EH (cell line): Measurements from ENCODE around the gene MAD1L1.
A peak's percentile ranks its signal among the peaks of the same experiment; 100 is the strongest.

Experiments
- DNase-seq: peaks from one replicate; pipeline ENCODE4 v3.0.0-alpha.2; 2015; ENCODE audit warnings: low read depth

The MAD1L1 gene

DNA sequence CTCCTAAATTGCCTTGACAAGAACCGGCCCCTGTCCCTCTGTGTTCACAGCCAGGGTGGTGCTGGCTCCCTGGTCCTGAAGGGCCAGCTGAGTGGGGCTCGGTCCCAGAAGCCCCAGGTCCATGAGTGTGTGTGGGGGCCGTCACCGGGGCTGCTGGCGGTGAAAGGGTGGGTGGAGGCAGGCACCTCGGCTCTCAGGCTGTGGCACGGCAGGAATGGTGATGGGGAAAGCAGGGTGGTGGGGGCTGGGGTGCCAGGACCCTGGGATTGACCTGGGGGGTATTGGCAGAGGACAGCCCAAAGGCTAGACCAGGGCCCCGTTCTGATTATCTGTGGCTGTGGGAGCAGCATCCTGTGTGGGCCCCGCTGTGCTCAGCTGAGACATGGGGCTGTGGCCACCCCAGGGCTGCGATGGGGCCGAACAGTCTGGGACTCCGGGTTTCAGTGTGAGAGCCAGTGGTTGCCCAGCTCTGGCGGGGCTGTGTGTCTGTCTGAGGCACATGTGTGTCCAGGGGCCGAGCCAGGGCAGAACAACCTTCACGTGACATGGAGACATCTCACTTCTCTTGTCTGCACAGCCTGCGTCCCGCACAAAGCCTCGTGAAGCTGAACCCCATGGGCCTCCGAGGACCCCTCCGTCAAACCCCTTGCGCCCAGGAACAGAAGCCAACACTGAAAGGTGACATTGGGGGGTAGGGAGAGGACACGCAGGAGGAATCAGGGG, 418.5 kb downstream of the MAD1L1 start:
- DNase-seq: no peak

DNA sequence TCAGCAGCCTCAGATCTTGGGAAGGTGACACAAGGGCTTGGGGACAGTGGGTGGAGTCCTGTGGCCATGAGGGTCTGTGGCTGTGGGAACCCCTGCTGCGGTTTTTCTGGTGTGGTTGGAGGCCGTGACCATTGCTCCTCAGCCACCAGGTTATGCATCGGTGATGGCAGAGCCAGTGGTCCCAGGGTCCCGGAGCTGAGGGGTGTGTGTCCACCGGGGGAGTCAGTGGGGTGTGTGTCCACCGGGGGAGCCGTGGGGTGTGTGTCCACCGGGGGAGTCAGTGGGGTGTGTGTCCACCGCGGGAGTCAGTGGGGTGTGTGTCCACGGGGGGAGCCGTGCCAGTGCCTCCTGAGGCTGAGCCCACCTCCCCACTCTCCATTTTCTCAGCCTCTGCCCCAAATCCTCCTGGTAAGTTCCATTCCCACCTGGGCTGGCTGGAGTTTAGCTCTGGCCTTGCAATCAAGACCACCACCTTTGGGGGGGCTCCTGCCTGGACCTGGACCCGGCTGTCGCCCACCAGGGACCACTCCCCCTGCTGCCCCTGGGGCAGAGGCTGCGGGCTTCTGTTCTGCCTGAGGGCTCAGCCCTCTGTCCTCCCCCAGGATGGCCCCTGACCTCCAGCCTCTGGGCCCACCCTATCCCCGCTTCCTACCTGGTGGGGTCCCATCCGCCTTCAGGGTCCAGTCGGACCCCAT, 419.2 kb downstream of the MAD1L1 start:
- no peak for DNase-seq

DNA sequence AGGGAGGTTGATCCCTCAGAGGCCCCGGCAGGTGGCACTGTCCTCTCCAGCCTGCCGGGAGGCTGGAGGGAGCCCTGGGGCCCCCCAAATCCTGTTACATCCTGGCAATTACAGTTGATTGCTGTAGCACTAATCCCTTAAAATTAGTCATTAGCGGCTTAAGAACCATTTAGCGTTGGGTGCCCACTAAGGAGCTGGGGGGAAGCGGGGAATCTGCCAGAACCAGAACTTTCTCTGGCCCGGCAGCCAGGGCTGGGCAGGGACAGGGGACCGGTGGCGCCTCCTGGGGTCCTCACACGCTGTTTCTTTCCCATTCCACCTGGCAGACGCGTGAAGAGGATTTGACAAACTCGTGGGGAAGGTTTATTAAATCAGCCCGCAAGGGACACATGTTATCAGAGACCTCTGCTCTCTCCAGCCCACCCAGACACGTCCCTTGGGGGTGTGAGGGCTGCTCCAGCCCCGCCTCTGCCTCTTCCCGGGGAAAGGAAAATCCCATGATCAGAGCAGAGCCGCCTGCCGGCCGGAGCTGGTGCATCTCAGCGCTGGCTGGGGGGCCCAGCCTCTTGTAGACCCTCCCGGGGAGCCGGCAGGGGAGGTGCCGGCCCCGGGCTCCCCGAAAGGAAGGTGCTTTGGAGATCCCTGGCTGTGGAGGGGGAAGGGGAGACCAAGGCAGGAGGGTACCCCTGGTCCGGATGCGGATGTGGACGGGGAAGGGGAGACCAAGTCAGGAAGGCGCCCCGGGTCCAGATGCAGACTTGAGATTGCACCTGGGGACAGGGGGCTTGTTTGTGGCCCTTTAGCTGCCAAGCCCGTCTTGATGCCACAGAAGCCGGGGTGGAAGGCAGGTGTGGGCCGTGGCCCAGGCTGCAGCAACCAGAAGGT, 420.0 kb downstream of the MAD1L1 start:
- DNase-seq: no peak

DNA sequence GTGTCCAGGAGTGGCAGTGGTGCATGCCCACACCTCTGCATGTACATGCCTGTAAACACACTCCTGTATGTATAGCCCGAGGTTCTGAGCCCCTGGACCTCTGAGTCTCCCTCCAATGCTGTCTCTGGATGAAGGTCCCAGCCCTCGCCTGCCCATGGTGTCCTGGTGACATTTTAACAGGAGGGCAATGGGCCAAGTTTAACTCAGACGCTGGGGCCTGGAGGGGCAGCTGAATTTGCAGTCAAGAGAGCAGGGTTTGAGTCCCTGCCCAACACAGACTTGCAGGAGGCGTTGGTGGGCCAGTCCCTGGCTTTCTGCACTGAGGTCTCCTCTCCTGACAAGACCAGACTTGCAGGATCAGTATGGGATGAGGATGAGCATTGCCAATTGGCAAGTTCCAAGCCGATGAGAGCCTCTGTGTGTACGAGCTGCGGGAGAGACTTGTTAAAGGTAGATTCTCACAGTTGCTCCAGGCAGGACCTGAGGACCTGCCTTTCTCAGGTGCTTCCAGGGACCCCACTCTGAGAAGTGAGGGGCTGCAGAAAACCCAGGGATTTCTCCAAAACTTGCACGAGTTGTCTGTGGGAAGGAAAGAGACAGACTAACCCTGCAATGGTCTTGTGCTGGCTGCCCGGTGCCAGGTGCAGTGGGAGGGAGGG, 420.8 kb downstream of the MAD1L1 start:
- DNase-seq: no peak

DNA sequence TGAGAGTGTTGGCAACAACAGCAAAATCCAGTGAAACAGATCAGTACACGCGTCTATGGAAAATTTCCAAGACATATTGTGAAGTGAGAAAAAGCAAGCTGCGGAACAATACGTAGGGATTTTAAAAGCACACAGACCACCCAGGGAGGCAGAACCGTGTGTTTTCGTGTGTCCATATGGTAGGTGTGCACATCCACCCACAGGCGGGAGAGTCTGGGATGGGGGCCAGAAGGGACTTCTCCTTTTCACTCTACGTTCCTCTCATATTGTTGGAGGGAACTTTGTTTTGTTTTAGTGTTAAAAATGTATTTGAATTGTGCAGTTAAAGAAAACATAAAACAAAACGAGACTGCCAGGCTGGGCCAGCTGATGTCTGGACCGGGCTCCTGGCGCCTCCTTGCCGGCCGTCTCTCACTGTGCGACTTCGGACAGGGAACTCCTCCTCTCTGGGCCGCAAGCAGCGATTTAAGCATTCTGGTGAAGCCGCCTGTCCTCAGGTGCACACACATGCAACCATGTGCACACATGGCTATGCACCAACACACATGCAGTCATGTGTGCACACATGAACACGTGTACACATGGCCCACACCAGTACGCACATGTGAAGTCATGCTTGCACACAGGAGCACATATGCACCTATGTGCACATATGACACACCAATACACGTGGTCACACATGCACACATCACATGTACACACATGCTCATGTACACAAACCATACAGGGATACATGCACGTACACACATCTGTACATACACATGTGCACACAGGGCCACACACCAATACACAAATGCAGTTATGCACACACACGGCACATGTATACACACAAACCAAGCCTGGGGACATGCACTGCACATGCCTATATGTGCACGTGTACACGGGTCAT, 421.5 kb downstream of the MAD1L1 start:
- DNase-seq: peak; percentile 6

DNA sequence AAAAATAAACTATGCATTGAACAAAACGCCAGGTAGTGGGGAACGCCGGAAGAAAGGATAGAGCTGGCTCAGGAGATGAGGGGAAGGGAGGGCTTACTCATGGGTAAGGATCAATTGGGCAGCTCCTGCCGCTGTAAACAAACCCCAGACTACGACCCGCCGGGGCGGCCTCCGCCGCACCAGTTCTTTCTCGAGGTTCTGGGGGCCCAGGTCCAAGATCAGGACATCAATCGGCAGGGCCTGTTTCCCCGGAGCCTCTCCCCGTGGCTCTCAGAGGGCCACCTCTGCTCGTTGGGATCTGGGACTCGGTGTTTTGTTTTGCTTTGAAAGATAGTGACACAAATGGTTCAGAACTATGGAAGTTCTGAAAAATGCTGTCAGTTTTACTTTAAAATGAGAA, 422.2 kb downstream of the MAD1L1 start:
- DNase-seq: no peak

DNA sequence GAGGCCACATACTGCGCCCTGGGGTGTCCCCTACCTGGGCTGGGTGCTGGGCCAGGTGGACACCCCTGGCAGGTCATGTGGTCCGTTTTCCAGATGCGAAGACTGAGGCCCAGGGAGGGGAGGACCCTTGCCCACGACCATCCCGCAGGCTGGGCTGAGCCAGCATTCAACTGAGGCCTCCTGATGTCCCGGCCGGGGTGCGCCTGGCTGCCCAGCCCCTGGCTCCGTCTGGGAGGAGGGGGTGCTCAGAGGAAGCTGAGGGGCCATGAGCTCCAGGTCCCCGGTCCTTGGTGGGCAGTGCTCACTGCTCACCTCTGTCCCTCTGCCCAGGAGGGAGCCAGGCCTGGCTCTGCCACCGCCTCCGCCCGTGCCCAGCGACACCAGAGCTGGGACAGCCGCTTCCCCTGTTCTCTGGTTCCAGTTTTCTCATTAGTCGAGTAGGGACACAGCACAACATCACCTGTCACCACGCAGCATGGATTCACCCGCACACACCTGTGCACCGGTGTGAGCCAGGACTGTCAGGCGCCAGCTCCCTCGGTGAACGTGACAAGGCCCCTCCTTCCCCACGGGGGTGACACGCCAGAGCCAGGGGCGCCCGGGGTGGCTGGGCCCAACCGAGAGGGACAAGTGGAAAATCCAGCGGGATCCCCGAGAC, 423.0 kb downstream of the MAD1L1 start:
- DNase-seq: no peak

DNA sequence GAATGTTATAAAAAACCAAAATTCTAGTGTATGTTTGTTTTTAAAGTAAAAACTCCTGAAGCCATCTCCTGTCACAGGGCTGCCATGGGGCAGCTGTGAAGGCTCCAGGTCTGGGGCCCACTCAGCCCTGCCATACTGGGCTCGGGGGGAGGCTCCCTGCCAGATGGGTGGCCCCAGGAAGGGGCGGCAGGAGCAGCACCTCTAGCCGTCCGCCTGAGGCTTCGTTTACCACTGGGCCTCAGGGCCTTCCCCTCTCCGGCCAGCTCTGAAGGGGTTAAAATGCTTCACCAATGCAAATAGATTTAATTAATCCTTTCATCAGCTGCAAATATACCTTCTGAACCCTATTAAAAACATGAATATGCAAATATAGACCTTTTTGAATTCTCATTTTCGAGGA, 423.7 kb downstream of the MAD1L1 start:
- no peak for DNase-seq

DNA sequence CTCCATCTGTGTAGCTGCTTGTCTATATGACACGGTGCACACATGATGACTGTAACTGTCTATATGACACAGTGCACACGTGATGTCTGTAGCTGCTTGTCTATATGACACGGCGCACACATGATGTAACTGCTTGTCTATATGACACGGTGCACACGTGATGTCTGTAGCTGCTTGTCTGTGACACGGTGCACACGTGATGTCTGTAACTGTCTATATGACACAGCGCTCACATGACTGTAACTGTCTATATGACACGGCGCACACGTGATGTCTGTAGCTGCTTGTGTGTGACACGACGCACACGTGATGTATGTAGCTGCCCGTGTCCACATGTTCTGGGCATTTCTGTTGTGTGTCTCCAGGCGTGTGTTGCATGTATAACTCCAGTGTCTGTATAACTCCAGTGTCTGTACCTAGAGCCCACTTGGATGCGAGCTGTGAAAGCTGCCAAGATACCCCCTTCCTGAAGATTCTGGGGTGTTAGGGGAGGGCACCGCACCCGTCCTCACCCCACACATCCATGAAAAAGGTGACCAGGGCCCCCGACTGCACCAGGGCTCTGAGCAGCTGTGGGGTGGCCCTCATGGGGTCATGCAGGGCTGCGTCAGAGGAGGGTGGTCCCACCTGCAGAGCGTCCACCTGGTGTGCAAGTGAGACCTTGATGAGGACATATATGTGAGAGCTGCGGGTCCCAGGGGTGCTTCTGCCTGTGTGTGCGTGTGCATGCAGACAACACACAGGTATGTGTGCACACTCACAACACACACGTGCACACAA, 424.7 kb downstream of the MAD1L1 start:
- DNase-seq: no peak

DNA sequence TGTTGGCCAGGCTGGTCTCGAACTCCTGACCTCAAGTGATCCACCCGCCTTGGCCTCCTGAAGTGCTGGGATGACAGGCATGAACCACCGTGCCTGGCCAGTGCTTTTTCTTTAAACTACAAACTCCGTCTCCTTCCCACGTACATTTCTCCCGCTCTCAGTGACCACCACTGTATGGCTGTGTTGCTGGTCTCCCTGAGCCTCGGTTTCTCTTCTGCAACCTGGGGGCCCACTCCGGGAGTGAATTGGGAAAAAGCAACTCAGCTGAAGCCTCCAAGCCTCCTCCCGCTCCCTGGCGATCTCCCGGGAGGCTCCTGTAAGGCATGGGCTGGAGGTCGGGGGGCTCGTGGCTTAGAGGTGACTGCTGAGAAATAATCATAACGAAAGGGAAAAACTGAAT, 426.4 kb downstream of the MAD1L1 start:
- DNase-seq: no peak

DNA sequence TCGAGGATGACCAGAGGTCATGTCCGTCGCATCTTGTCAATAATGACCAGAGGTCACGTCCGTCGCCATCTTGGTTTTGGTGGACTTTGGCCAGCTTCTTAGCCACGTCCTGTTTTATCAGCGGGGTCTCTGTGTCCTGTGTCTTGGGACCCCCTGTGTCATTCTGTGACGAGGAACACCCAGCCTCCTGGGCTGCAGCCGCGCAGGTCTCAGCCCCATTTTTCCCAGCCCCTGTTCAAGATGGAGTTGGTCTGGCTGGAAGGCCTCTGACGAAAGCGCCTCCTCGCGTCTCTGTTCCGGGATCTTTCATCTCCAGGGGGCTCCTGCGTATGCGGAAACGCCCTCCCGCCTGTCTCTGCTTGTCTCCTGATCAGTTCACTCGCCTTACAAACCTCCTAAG, 428.4 kb downstream of the MAD1L1 start:
- DNase-seq: no peak

DNA sequence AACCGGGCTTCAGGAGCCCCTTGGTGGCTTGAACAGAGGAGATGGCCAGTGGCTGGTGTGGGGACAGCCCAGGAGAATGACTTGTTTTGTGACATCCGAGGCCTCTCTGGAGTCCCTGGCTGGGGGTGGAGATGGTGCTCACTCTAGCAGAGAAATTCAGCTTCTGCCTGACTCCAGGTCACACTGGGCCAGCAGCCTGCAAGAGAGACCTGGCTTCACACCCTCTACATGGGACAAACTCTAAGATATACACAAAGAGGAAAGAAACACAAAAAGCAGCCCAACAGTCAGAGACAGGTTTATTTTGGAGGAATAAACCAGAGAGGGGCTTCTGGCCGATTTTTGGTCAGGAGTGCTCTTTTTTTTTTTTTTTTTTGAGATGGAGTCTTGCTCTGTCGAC, 429.8 kb downstream of the MAD1L1 start:
- no peak for DNase-seq

DNA sequence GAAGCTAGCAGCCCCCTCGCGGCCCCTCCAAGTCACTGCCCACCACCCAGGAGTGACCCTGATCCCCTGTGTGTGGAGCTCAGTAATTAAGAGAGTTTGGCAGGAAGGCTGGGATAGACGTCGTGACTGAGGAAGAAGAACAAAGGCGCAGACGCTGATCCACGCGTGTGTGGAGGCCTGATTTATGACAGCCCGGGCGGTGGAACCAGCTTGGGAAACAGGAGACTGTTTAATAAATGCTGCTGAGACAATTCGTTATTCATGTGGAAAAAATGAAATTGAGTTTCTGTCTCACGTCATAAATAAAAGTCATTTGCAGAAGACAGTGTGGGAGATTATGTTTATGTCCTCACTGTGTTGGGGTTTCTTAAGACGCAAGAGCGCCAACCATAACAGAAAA, 431.8 kb downstream of the MAD1L1 start:
- DNase-seq: no peak

DNA sequence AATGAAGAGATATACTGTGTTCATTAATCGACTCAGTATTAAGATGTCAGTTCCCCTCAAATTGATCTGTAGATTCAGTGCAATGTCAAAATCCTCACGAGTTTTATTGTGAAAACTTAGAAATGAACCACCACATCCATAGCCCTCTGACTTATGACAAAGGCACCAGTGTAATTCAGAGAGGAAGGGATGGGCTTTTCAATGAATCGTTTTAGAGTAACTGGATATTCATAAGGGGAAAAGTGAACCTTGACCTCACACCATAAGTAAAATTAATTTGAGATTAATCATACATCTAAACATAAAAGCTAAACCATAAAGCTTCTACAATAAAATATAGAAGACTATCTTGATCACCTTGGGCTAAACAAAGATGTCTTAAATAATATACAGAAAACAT, 434.6 kb downstream of the MAD1L1 start:
- DNase-seq: no peak

DNA sequence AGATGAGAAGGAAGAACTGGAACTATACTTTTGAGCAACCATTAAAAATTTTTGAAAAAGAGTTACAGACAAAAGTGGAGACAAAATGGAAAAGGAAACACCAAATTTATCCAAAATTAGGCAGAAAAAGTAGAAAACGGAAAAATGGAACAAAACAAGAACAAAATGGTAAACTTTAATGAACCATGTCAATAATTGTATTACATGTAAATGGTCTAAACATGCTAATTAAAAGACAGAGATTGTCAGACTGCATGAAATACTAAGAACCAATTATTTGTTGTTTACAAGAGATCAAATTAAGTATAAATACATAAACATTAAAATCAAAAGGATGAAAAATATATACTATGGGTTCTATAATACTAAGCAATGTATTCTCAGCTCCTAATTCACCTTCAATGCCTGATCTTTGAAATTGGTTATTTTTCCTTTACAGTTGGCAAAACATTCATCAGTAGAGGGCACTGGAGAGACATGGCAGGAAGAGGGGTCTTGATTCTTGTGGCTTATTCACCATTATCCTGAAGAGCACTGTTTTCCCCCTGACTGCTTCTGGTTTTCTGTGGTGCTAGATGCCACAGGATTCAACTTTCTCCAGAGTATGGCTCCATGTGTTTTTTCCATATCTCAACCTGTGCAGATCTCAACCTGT, 437.7 kb downstream of the MAD1L1 start:
- DNase-seq: peak; percentile 28

DNA sequence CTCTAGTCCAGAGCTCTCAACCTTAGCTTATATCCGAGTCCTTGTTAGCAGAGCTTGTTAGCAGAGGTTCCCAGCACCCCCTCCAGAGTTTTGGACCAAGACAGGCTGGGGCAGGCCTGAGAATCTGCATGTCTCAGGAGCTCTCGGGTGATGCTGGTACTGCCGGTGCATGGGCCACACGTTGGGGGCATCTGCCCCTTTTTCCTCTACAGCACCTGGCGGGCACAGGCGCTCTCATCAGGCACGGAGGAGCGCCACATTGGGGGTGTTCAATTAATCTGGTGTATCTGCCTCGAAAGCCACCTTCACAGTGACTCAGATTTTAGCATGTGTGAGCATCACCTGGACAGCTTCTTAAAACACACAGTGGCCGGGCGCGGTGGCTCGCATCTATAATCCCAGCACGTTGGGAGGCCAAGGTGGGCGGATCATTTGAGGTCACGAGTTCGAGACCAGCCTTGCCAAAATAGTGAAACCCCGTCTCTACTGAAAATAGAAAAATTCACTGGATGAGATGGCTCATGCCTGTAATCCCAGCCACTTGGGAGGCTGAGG, 445.0 kb downstream of the MAD1L1 start:
- DNase-seq: no peak

DNA sequence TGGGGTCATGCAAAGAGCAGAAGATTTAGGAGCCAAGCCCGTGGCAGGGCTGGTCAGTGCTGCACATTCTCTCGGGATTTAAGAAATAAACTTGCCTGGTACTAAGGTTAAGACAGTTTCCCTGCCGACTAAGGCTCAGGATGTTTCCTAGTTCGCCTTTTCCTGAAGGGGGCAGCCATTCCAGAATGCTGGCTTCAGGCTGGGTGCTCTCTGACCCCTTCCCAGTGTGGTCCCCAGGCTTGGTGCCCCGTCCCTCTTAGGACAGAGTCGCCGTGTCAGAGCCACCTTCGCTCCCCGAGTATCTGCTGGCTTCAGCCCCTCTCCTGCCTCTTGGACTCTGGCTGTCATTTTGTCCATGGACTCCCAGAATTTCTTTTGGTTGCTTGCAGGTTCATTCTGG, 445.5 kb downstream of the MAD1L1 start:
- DNase-seq: no peak

DNA sequence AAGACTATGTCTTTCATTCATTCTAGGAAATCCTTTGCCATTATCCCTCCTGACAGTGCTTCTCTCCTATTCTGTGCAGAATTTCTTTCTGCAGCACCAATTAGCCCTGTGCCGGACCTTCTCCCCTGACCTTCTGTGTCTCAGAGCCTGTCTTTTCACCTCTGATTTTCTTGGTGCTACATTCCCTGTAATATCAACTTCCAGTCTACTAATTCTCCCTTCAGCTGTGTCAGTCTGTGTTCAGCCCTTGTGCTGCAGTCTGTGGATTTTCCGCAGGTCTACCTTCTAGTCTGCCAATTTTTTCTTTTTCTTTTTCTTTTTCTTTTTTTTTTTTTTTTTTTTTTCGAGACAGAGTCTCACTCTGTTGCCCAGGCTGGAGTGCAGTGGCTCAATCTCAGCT, 446.9 kb downstream of the MAD1L1 start:
- no peak for DNase-seq

DNA sequence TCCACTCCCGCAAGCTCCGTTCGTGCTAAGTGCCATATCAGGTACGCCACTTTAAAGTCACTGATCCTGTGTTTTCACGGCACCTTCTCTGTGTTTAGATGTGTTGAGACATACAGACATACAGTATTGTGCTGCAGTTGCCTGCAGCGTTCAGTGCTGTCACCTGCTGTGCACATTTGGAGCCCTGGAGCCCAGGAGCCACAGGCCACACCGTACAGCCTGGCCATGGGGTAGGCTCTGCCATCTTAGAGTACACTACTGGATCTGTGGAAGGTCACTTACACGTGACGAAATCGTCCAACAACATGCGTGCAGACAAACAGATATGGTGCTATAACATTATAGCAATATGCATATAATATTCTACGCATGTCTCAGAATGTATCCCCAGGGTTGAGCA, 451.4 kb downstream of the MAD1L1 start:
- no peak for DNase-seq
